Prostate gland (tissue), 2 donors: Measurements from ENCODE around the gene FOXL2.

Experiments
- CTCF ChIP-seq, 4 experiments: fragments of 200-600 bp in 2 of 4; fragments of 450-650 bp in 2 of 4; sonication (generic) in 2 of 4; IDR thresholded peaks; 1 replicate in 3 of 4; 2 replicates in 1 of 4; pipeline ENCODE4 v1.5.1; 2016 to 2019; ENCODE audit warnings: antibody characterized with exemption in 4 of 4, mild to moderate bottlenecking in 2 of 4, moderate library complexity in 2 of 4
- POLR2A ChIP-seq: fragments of 450-650 bp; IDR thresholded peaks from one replicate; pipeline ENCODE4 v1.6.1; 2016; ENCODE audit warnings: antibody characterized with exemption, mild to moderate bottlenecking

DNA sequence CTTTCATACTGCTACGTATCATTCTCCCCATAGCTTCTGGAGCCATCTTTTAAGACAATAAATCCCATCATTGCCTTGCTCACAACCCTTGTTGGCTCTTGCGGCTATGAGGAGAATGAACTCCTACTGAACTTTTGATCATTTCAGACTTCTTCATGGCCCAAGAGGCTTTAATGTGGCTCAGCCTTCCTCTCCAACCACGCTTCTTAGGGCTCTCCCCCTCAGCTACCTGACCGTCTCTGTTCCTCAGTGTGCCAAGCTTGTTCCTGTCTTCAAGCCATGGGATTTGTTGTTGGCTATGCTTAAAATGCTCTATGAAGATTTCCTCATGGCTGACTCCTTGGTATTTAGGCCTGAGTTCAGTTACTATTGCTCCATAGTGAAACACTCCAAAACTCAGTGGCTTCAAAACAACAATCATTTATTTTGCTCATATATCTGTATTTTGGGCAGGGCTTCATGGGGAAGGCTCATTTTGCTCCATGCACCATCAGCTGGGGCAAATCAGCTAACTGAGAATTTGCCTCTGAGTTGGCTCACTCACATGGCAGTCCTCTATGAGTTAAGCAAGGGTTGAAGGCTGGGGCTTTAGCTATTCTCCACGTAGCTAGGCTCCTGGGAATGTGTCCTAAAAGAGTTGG, 47.5 kb downstream of the FOXL2 start:
- TF ChIP-seq CTCF (IDR thresholded peaks at IDR 0.05) (no peak), POLR2A (no peak)
